Keratinocyte (primary cell): ENCODE results near the gene EOGT. TPM values are rescaled to one million over a fixed set of nuclear protein-coding genes. Genes with fewer than 3 reads are reported as not detected.

Experiments
- DNase-seq: peaks from one replicate; pipeline ENCODE4 v3.0.0-alpha.2; 2011; ENCODE audit warnings: low read depth, missing footprints, low spot score
- FAIRE-seq: peaks from 2 replicates; lab custom pipeline; 2011; peaks lifted over from hg19 to GRCh38; lab: Jason Lieb, UNC
- H2AFZ ChIP-seq: 2 replicates; pipeline ENCODE4 v1.6.0; 2012; ENCODE audit warnings: low read length, control low read depth, inconsistent platforms; ENCODE audit not compliant: control insufficient read depth
- H3K27ac ChIP-seq: 2 replicates; pipeline ENCODE4 v1.5.1; 2011; ENCODE audit warnings: low read length; ENCODE audit not compliant: control insufficient read depth, insufficient read depth
- H3K27me3 ChIP-seq: 3 replicates; pipeline ENCODE4 v1.6.0; 2011; ENCODE audit warnings: low read length; ENCODE audit not compliant: control insufficient read depth, insufficient read depth; ENCODE audit errors: extremely low read depth
- H3K36me3 ChIP-seq, 2 experiments: 2 replicates in 1 of 2; 3 replicates in 1 of 2; pipeline ENCODE4 v1.5.1; 2011; ENCODE audit warnings: low read length in 2 of 2, mild to moderate bottlenecking in 1 of 2; ENCODE audit not compliant: control insufficient read depth in 2 of 2, insufficient read depth in 2 of 2; ENCODE audit errors: extremely low read depth in 1 of 2
- H3K4me1 ChIP-seq: 3 replicates; pipeline ENCODE4 v1.5.1; 2011; ENCODE audit warnings: low read length; ENCODE audit not compliant: control insufficient read depth, insufficient read depth; ENCODE audit errors: extremely low read depth
- H3K4me2 ChIP-seq: 3 replicates; pipeline ENCODE4 v1.6.0; 2011; ENCODE audit warnings: low read depth, low read length; ENCODE audit not compliant: control insufficient read depth, insufficient read depth; ENCODE audit errors: extremely low read depth
- H3K4me3 ChIP-seq, 3 experiments: fragments of 200-600 bp in 1 of 3; sonication (generic) in 1 of 3; 2 replicates in 2 of 3; 3 replicates in 1 of 3; pipeline ENCODE4 v1.5.1; 2011 to 2016; ENCODE audit warnings: low read length in 3 of 3, mild to moderate bottlenecking in 3 of 3, control low read depth in 2 of 3, inconsistent platforms in 1 of 3, low read depth in 1 of 3, mixed read lengths in 1 of 3, mixed run types in 1 of 3, moderate library complexity in 1 of 3; ENCODE audit not compliant: control insufficient read depth in 2 of 3, insufficient read depth in 2 of 3; ENCODE audit errors: extremely low read depth in 1 of 3
- H3K79me2 ChIP-seq: 2 replicates; pipeline ENCODE4 v1.6.0; 2012; ENCODE audit warnings: low read length; ENCODE audit not compliant: control insufficient read depth, insufficient read depth
- H3K9ac ChIP-seq: 3 replicates; pipeline ENCODE4 v1.6.0; 2011; ENCODE audit warnings: low read length; ENCODE audit not compliant: control insufficient read depth, insufficient read depth; ENCODE audit errors: extremely low read depth
- H3K9me1 ChIP-seq: 3 replicates; pipeline ENCODE4 v1.6.0; 2011; ENCODE audit warnings: low read length; ENCODE audit not compliant: control insufficient read depth, insufficient read depth; ENCODE audit errors: extremely low read depth
- H3K9me3 ChIP-seq: 2 replicates; pipeline ENCODE4 v1.5.1; 2012; ENCODE audit warnings: low read depth, low read length; ENCODE audit not compliant: control insufficient read depth
- H4K20me1 ChIP-seq: 3 replicates; pipeline ENCODE4 v1.6.0; 2011; ENCODE audit warnings: low read length; ENCODE audit not compliant: control insufficient read depth, insufficient read depth; ENCODE audit errors: extremely low read depth
- EZH2 ChIP-seq: IDR thresholded peaks from one replicate; pipeline ENCODE4 v1.6.1; 2012; ENCODE audit warnings: inconsistent platforms, mild to moderate bottlenecking, low read length, moderate library complexity
- dilution Hi-C: fragments of 300-500 bp; cut with MboI; formaldehyde crosslinking; loops from one replicate; pipeline ENCODE4 v1.7.0; 2020; ENCODE audit warnings: low sequenced_read_pairs; ENCODE audit not compliant: extremely low pct_ligation_motif_present
- polyA plus RNA-seq, 5 experiments: library from polyadenylated mRNA; depleted of rRNA in 3 of 5; stranded (reverse) in 3 of 5; stranded (forward) in 1 of 5; unstranded in 1 of 5; fragments of >200 nt; gene quantifications; 1 replicate in 1 of 5; 2 replicates in 3 of 5; 3 replicates in 1 of 5; pipeline versions ENCODE4 v1.2.1 to v1.2.3, GENCODE V29; 2011 to 2012; ENCODE audit warnings: missing spikeins in 2 of 5, low read depth in 1 of 5, low replicate concordance in 1 of 5
- TF ChIP-seq, protein P1 (sequence below), 3 experiments: IDR thresholded peaks in 1 of 3; conservative IDR thresholded peaks in 1 of 3; optimal IDR thresholded peaks in 1 of 3; 2 replicates in 2 of 3; 3 replicates in 1 of 3; pipeline versions ENCODE3 to v1.5.1; 2011; ENCODE audit warnings: low read length in 3 of 3, mild to moderate bottlenecking in 3 of 3, moderate library complexity in 2 of 3, control low read depth in 1 of 3, inconsistent platforms in 1 of 3; ENCODE audit not compliant: insufficient read depth in 2 of 3; ENCODE audit errors: extremely low read depth in 1 of 3

Gene EOGT
- polyA plus RNA-seq, 1 donor (not counting 4 experiments of a cell fraction or from before 2014, with no cell fraction given) = 39.0 TPM

DNA sequence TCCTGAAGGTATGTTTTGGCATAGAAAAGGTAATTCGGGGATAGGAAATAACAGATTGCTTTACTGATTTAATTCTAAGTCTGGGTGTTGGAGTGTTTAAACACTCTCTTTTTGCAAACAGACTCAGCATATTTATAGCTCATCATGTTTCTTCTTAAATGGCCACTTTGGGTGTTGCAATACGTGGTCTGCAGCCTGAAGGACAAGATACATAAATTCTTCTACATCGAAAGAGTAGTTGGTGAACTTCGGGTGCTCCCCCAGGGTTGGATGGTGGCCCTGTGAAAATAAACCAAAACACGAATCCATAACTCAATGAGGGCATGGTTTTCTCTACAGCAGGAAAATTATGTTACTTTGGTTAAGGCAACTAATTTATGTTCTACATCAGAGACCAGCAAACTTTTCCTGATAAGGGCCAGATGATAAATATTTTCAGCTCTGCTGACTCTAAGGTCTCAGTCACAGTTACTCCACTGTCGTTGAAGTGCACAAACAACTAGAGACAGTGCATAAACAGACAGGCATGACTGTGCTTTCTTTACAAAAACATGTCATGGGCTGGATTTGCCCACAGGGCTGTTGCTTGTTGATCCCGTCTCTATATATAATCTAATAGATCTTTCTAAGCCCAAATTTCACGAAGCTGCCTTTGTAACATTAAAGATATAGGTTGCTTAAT lies 35.9 kb downstream of the EOGT start:
- H2AFZ ChIP-seq = no peak overlapping the region
- no peak overlapping the region for H3K4me2 ChIP-seq
- no peaks in the 10 kb centered on the region for H3K79me2 ChIP-seq
- no peaks in the 10 kb centered on the region for H3K9me1 ChIP-seq
- no peaks in the 10 kb centered on the region for H3K9me3 ChIP-seq
- FAIRE-seq (no peak), DNase-seq (no peak)
- no peaks in the 10 kb centered on the region for H3K27me3 ChIP-seq
- no peak overlapping the region for H3K4me3 ChIP-seq
- peaks cover 18 to 19% of the 10 kb centered on the region in 2 experiments for H3K36me3 ChIP-seq
- dilution Hi-C loops = no loop called here
- H3K9ac ChIP-seq = no peak overlapping the region
- TF ChIP-seq, protein P1, sequence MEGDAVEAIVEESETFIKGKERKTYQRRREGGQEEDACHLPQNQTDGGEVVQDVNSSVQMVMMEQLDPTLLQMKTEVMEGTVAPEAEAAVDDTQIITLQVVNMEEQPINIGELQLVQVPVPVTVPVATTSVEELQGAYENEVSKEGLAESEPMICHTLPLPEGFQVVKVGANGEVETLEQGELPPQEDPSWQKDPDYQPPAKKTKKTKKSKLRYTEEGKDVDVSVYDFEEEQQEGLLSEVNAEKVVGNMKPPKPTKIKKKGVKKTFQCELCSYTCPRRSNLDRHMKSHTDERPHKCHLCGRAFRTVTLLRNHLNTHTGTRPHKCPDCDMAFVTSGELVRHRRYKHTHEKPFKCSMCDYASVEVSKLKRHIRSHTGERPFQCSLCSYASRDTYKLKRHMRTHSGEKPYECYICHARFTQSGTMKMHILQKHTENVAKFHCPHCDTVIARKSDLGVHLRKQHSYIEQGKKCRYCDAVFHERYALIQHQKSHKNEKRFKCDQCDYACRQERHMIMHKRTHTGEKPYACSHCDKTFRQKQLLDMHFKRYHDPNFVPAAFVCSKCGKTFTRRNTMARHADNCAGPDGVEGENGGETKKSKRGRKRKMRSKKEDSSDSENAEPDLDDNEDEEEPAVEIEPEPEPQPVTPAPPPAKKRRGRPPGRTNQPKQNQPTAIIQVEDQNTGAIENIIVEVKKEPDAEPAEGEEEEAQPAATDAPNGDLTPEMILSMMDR (optimal IDR thresholded peaks at IDR 0.05 in 1 of 3, IDR thresholded peaks at IDR 0.05 in 1 of 3, conservative IDR thresholded peaks at IDR 0.05 in 1 of 3; ENCODE audit: extremely low read depth in 1 of 3, insufficient read depth in 2 of 3, low read length in 3 of 3) = no peak
- no peak for TF ChIP-seq EZH2
- no peaks in the 10 kb centered on the region for H4K20me1 ChIP-seq
- no peaks in the 10 kb centered on the region for H3K4me1 ChIP-seq
- no peak overlapping the region for H3K27ac ChIP-seq

DNA sequence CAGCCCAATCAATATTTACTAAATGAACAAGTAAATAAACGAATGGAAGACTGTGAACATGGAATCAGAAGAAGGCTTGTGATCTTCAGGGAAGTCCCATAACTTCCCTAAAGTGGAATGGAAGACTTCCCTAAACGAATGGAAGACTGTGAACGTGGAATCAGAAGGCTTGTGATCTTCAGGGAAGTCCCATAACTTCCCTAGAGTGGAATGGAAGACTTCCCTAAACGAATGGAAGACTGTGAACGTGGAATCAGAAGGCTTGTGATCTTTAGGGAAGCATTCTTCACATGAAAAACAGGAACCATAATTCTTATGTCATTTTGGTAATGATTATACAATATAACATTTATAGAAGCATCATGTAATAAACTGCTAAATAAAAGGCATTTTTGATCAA lies 38.8 kb downstream of the EOGT start:
- Histone ChIP-seq H3K27me3 (no peaks in the 10 kb centered on the region), H3K9ac (no peak overlapping the region), H3K79me2 (no peaks in the 10 kb centered on the region), H4K20me1 (no peaks in the 10 kb centered on the region), H3K4me2 (no peak overlapping the region), H3K4me1 (no peaks in the 10 kb centered on the region), H3K27ac (no peak overlapping the region), H3K9me3 (no peaks in the 10 kb centered on the region), H2AFZ (no peak overlapping the region), H3K9me1 (no peaks in the 10 kb centered on the region), H3K36me3 (peaks cover 7 to 9% of the 10 kb centered on the region in 2 experiments), H3K4me3 (no peak overlapping the region)
- dilution Hi-C loops = no loop called here
- DNase-seq = no peak
- FAIRE-seq = no peak
- TF ChIP-seq EZH2 = no peak
- TF ChIP-seq, protein P1 (optimal IDR thresholded peaks at IDR 0.05 in 1 of 3, IDR thresholded peaks at IDR 0.05 in 1 of 3, conservative IDR thresholded peaks at IDR 0.05 in 1 of 3; ENCODE audit: extremely low read depth in 1 of 3, insufficient read depth in 2 of 3, low read length in 3 of 3) = no peak
